ENCODE results near the gene C6orf118.

C6orf118 gene

DNA sequence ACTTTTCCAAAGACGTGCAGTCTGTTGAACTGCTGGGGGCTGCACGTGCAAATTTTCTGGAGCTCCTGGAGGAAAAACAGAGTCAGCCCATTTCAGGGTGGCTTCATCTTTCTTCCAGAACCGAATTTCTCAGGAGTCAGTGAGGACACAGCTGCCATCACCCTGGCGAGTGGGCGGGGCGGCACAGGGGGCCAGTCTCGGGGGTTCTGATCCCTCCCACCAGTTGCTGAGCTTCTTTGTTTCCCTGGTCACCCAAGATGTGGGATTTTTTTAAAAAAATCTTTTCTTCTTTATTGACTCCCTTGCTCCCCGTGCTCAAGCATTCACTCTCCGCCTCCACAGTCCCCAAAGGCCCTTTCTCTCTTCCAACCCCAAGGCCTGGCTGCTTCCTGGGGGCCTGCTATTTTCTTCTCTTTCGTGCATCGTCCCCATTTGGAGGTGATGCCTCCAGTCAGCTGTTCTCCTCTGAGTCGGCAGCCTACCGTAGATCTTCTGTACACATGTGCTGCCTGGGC is 8.9 kb downstream of the C6orf118 start:
- Histone ChIP-seq H3K36me3 (ENCODE audit: control insufficient read depth, insufficient read depth, low read length) (peaks cover 4% of the 10 kb centered on the region), H3K9me3 (ENCODE audit: control insufficient read depth, low read length) (no peaks in the 10 kb centered on the region), H3K27ac (ENCODE audit: insufficient read depth, low read depth, low read length, poor library complexity, severe bottlenecking) (no peak overlapping the region), H3K4me3 (ENCODE audit: insufficient read depth, low read depth, low read length) (no peak overlapping the region), H3K27me3 (ENCODE audit: control insufficient read depth, insufficient read depth, low read length, poor library complexity, severe bottlenecking) (no peaks in the 10 kb centered on the region), H3K4me1 (ENCODE audit: control insufficient read depth, insufficient read depth, low read length) (no peaks in the 10 kb centered on the region)
- WGBS, 2 experiments: 80% methylated on average over 13 of the region's 13 CpGs

DNA sequence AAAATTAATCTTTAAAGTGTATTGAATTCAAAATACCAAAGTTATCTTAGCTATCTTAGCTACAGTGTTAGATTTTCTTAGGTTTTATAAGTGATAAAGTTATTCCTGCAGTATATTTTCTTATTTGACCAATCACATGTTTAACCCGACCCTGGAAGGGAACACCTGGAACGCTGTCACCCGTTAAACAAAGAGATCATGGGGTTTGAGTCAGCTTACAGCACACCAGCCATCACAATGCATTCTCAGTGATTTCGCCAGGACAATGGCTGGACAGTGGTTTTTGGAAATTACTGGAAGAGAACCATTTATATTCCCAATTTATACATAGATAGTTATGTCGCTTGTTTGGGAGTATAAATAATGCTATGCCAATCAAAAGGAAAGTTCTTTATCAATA is 10.5 kb downstream of the C6orf118 start:
- no peaks in the 10 kb centered on the region for H3K27me3 ChIP-seq (ENCODE audit: control insufficient read depth, insufficient read depth, low read length, poor library complexity, severe bottlenecking)
- H3K4me1 ChIP-seq (ENCODE audit: control insufficient read depth, insufficient read depth, low read length): no peaks in the 10 kb centered on the region
- H3K27ac ChIP-seq (ENCODE audit: insufficient read depth, low read depth, low read length, poor library complexity, severe bottlenecking): peak overlapping the region; percentile 77
- WGBS, 2 experiments: 83 to 84% methylated on average over 4 of the region's 5 CpGs
- H3K4me3 ChIP-seq (ENCODE audit: insufficient read depth, low read depth, low read length): no peak overlapping the region
- no peaks in the 10 kb centered on the region for H3K9me3 ChIP-seq (ENCODE audit: control insufficient read depth, low read length)
- peaks cover 4% of the 10 kb centered on the region for H3K36me3 ChIP-seq (ENCODE audit: control insufficient read depth, insufficient read depth, low read length)

DNA sequence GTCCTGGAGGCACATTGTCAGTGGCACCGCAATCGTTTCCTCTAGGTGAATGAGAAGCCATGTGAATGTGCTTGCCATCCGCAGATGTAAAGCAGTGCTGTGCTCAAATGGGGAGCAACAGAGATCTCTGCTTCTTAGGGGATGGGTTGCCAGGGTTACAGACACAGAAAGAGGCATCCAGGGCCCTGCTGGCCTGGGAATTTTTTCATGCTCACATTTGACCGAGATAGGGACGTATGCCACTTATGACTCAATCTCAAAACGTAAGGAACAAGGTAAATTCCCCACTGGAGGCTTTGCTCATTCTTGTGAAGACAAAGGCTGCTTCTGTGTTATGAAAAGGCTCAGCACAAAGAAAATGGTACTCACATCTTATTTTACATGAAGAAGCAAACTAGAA is 11.0 kb downstream of the C6orf118 start:
- Histone ChIP-seq H3K27ac (ENCODE audit: insufficient read depth, low read depth, low read length, poor library complexity, severe bottlenecking) (peak overlapping the region; percentile 77), H3K9me3 (ENCODE audit: control insufficient read depth, low read length) (no peaks in the 10 kb centered on the region), H3K4me1 (ENCODE audit: control insufficient read depth, insufficient read depth, low read length) (no peaks in the 10 kb centered on the region), H3K4me3 (ENCODE audit: insufficient read depth, low read depth, low read length) (no peak overlapping the region), H3K27me3 (ENCODE audit: control insufficient read depth, insufficient read depth, low read length, poor library complexity, severe bottlenecking) (no peaks in the 10 kb centered on the region), H3K36me3 (ENCODE audit: control insufficient read depth, insufficient read depth, low read length) (peaks cover 4% of the 10 kb centered on the region)
- 71 to 77% methylated on average over 6 of the region's 6 CpGs for WGBS, 2 experiments

DNA sequence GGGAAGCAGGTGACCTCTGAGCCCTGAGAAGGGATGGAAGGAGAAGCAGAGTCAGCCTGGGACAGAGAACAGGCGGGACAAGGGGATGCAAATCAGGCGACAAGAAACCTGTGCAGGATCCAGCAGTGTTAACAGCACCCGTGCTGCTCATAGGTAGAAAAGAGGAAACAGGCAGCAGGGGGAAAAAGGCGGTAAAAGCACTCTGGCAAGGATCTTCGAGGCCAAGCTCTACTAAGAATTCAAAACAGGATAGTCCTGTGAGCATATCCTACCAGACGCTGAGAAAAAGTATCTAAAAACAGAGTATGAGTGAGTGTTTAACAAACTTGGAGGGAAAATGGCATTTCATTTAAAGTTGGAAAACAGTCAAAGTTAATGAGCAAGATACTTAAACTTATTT is 16.7 kb downstream of the C6orf118 start:
- Histone ChIP-seq H3K4me3 (ENCODE audit: insufficient read depth, low read depth, low read length) (no peak overlapping the region), H3K27me3 (ENCODE audit: control insufficient read depth, insufficient read depth, low read length, poor library complexity, severe bottlenecking) (no peaks in the 10 kb centered on the region), H3K9me3 (ENCODE audit: control insufficient read depth, low read length) (no peaks in the 10 kb centered on the region), H3K4me1 (ENCODE audit: control insufficient read depth, insufficient read depth, low read length) (no peaks in the 10 kb centered on the region), H3K36me3 (ENCODE audit: control insufficient read depth, insufficient read depth, low read length) (peaks cover 2% of the 10 kb centered on the region), H3K27ac (ENCODE audit: insufficient read depth, low read depth, low read length, poor library complexity, severe bottlenecking) (no peak overlapping the region)
- 89% methylated on average over 6 of the region's 6 CpGs for WGBS, 2 experiments

DNA sequence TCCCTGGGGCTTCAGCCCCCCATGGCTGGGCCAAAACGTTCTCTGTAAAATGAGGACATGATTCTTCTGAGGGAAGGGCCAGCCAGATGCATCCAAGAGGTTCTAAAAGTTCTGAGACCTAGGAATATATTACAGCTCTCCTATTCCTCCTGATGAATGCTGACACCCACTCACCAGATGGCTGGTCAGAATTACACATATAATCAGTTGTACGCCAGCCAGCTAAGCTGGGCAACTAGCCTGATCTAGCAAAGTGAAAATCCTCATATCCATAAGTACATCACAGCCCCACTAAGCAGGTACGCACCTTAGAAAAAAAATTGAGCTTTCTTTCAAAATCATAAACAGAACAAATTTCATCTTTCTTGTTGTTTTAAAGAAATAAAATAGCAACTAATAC is 34.8 kb downstream of the C6orf118 start:
- H3K27ac ChIP-seq (ENCODE audit: insufficient read depth, low read depth, low read length, poor library complexity, severe bottlenecking): no peak overlapping the region
- WGBS, 2 experiments: 84 to 90% methylated on average over 2 to 3 of the region's 3 CpGs
- H3K9me3 ChIP-seq (ENCODE audit: control insufficient read depth, low read length): no peaks in the 10 kb centered on the region
- no peaks in the 10 kb centered on the region for H3K36me3 ChIP-seq (ENCODE audit: control insufficient read depth, insufficient read depth, low read length)
- no peaks in the 10 kb centered on the region for H3K27me3 ChIP-seq (ENCODE audit: control insufficient read depth, insufficient read depth, low read length, poor library complexity, severe bottlenecking)
- H3K4me3 ChIP-seq (ENCODE audit: insufficient read depth, low read depth, low read length): no peak overlapping the region
- H3K4me1 ChIP-seq (ENCODE audit: control insufficient read depth, insufficient read depth, low read length): no peaks in the 10 kb centered on the region

DNA sequence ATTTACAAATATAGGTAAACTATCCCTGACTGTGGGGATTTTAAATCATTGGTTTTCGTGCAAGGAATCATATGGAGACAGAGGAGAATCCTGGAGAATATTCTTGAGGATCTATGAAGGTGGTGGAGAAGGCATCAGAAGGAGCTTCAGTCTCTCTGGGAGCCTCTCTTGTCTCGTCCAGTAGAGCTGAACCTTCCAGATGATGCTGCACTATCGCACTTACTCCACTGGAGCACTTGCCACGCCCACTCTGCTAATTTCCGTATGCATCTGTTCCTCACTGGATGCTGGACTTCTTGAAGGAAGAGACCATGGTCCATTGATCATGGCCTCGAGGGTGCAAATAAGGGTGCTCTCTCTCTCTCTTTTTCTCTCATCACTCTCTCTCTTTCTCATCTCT is 36.8 kb downstream of the C6orf118 start:
- Histone ChIP-seq H3K36me3 (ENCODE audit: control insufficient read depth, insufficient read depth, low read length) (no peaks in the 10 kb centered on the region), H3K4me1 (ENCODE audit: control insufficient read depth, insufficient read depth, low read length) (peaks cover 4% of the 10 kb centered on the region), H3K4me3 (ENCODE audit: insufficient read depth, low read depth, low read length) (no peak overlapping the region), H3K27ac (ENCODE audit: insufficient read depth, low read depth, low read length, poor library complexity, severe bottlenecking) (no peak overlapping the region), H3K27me3 (ENCODE audit: control insufficient read depth, insufficient read depth, low read length, poor library complexity, severe bottlenecking) (no peaks in the 10 kb centered on the region), H3K9me3 (ENCODE audit: control insufficient read depth, low read length) (no peaks in the 10 kb centered on the region)
- 92 to 94% methylated on average over 6 of the region's 6 CpGs for WGBS, 2 experiments

DNA sequence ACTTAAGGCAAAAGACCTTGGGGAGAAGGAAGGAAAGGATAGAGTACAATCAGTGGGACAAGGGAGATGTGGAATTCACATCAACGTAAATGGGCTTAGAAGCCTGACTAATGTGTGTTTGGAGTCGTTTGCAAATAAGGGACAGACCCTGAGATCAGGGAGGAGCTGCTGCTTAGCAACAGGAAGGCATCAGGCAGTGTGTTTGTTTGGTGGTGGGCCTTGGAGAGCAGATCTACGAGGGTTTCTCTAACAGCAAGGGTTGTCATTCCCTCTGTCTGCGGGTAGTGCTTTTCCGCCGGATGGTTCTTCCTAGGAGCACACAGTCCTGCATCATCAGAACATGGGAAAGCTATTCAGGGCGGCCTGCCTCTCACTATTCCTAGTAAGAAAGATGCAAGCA is 40.4 kb downstream of the C6orf118 start:
- H3K36me3 ChIP-seq (ENCODE audit: control insufficient read depth, insufficient read depth, low read length): no peaks in the 10 kb centered on the region
- H3K27me3 ChIP-seq (ENCODE audit: control insufficient read depth, insufficient read depth, low read length, poor library complexity, severe bottlenecking): no peaks in the 10 kb centered on the region
- no peak overlapping the region for H3K4me3 ChIP-seq (ENCODE audit: insufficient read depth, low read depth, low read length)
- peaks cover 4% of the 10 kb centered on the region for H3K4me1 ChIP-seq (ENCODE audit: control insufficient read depth, insufficient read depth, low read length)
- 62 to 66% methylated on average over 7 of the region's 7 CpGs for WGBS, 2 experiments
- H3K27ac ChIP-seq (ENCODE audit: insufficient read depth, low read depth, low read length, poor library complexity, severe bottlenecking): peak overlapping the region; percentile 19
- no peaks in the 10 kb centered on the region for H3K9me3 ChIP-seq (ENCODE audit: control insufficient read depth, low read length)

DNA sequence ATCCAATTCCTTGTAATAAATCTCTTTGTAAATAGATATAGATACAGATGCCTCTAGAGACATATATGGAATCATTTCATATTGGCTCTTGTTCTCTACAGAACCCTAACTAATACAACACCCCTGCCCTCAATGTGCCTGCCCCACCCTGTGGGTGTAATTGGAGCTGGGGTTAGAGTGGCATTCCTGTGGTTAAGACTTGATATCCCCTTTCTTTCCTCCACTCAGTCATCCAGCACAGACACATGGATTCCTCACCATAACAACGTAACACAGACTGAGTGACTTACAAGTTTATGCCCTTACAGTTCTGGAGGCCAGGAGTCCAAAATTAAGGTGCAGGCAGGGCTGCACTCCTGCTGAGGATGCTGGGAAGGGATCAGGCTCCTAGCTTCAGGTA is 42.8 kb downstream of the C6orf118 start:
- no peak overlapping the region for H3K27ac ChIP-seq (ENCODE audit: insufficient read depth, low read depth, low read length, poor library complexity, severe bottlenecking)
- H3K27me3 ChIP-seq (ENCODE audit: control insufficient read depth, insufficient read depth, low read length, poor library complexity, severe bottlenecking): no peaks in the 10 kb centered on the region
- H3K4me3 ChIP-seq (ENCODE audit: insufficient read depth, low read depth, low read length): no peak overlapping the region
- H3K9me3 ChIP-seq (ENCODE audit: control insufficient read depth, low read length): no peaks in the 10 kb centered on the region
- peaks cover 4% of the 10 kb centered on the region for H3K4me1 ChIP-seq (ENCODE audit: control insufficient read depth, insufficient read depth, low read length)
- 87 to 90% methylated on average over 1 of the region's 1 CpG for WGBS, 2 experiments
- no peaks in the 10 kb centered on the region for H3K36me3 ChIP-seq (ENCODE audit: control insufficient read depth, insufficient read depth, low read length)

DNA sequence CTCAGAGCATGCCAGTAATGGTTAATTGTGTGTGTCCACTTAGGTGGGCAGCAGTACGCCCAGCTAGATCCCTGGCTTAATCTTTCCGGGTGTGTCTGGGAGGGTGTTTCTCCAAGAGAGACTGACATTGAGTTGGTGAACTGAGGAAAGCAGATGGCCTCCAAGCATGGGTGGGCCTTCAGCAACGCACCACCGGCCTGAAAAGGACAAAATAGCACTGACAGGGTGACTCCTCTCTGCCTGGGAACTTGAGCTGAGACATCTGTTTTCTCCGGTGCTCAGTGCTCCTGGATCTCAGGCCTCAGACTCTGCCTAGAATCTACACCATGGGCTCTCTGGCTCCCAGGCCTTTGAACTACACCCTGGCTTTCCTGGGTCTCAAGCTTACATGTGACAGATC is 43.2 kb downstream of the C6orf118 start:
- Histone ChIP-seq H3K4me3 (ENCODE audit: insufficient read depth, low read depth, low read length) (no peak overlapping the region), H3K27ac (ENCODE audit: insufficient read depth, low read depth, low read length, poor library complexity, severe bottlenecking) (no peak overlapping the region), H3K36me3 (ENCODE audit: control insufficient read depth, insufficient read depth, low read length) (no peaks in the 10 kb centered on the region), H3K4me1 (ENCODE audit: control insufficient read depth, insufficient read depth, low read length) (peaks cover 4% of the 10 kb centered on the region), H3K27me3 (ENCODE audit: control insufficient read depth, insufficient read depth, low read length, poor library complexity, severe bottlenecking) (no peaks in the 10 kb centered on the region), H3K9me3 (ENCODE audit: control insufficient read depth, low read length) (no peaks in the 10 kb centered on the region)
- 90 to 95% methylated on average over 5 of the region's 5 CpGs for WGBS, 2 experiments

DNA sequence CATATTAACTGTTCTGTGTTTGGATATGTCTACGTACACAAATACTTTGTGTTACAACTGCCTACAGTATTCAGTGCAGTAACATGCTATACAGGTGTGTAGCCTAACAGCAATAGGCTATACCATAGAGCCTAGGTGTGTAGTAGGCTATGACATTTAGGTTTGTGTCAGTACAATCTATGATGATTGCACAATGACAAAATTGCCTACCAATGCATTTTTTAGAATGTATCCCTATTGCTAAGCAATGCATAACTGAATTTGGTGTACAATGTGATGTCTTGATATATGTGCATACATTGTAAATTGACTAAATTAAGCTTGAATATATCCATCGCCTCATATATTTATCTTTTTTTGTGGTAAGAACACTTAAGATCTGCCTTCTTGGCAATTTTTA is 48.9 kb downstream of the C6orf118 start:
- no peaks in the 10 kb centered on the region for H3K27me3 ChIP-seq (ENCODE audit: control insufficient read depth, insufficient read depth, low read length, poor library complexity, severe bottlenecking)
- no peaks in the 10 kb centered on the region for H3K4me1 ChIP-seq (ENCODE audit: control insufficient read depth, insufficient read depth, low read length)
- no peak overlapping the region for H3K4me3 ChIP-seq (ENCODE audit: insufficient read depth, low read depth, low read length)
- no peak overlapping the region for H3K27ac ChIP-seq (ENCODE audit: insufficient read depth, low read depth, low read length, poor library complexity, severe bottlenecking)
- no peaks in the 10 kb centered on the region for H3K36me3 ChIP-seq (ENCODE audit: control insufficient read depth, insufficient read depth, low read length)
- 71% methylated on average over 2 of the region's 2 CpGs; no CpG with 5 or more reads in 1 of the 2 experiments for WGBS, 2 experiments
- no peaks in the 10 kb centered on the region for H3K9me3 ChIP-seq (ENCODE audit: control insufficient read depth, low read length)

DNA sequence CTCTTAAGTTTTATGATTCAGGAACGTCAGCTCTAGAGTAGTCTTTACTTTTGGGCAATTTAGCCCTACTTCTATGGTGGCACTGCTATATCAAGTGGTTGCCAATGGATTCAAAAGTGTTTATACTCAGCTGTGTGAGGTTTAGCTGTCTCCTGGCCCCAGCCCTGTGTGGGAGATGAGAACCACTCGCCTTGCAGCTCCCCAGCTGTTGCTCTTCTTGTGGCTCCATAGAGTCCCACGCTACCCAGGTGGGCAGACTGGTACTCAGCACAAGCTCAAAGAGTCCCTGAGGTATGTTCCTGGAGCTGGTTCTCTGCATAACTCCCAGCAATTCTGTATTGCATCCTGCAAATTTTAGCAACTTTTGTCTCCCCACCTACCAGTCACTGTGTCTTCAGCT is 59.6 kb downstream of the C6orf118 start:
- 86 to 91% methylated on average over 3 of the region's 3 CpGs for WGBS, 2 experiments

More for the DNA sequence above, 59.6 kb downstream of the C6orf118 start:
- Histone ChIP-seq H3K4me1 (ENCODE audit: control insufficient read depth, insufficient read depth, low read length) (no peaks in the 10 kb centered on the region), H3K36me3 (ENCODE audit: control insufficient read depth, insufficient read depth, low read length) (no peaks in the 10 kb centered on the region), H3K27me3 (ENCODE audit: control insufficient read depth, insufficient read depth, low read length, poor library complexity, severe bottlenecking) (no peaks in the 10 kb centered on the region), H3K9me3 (ENCODE audit: control insufficient read depth, low read length) (no peaks in the 10 kb centered on the region), H3K4me3 (ENCODE audit: insufficient read depth, low read depth, low read length) (no peak overlapping the region), H3K27ac (ENCODE audit: insufficient read depth, low read depth, low read length, poor library complexity, severe bottlenecking) (no peak overlapping the region)
